ENCODE data around the gene DNASE2.
"Not testable (repeated sequence)": the region's sequence is repeated elsewhere in the genome, so short reads cannot be mapped to it uniquely, and the experiment has no call there.

The DNASE2 gene

DNA sequence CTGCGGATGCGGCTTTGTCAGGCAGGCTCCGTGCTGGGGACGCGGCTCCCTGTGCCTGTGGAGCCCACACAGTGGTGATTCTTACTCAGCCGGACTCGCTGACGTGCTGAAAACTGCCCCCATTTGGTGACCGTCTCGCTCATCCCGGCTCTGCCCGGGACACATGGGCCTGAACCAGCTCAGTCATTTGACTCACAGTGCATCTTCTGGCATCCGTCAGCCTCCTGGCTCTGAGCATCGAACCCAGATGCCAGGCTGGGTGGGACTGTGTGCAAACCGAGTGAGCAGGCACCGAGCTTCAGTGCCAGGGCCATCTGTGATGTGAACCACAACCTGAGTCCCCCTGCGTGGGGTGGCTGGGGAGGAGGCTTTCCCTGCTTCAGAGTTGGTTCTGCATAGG, 15.2 kb upstream of the DNASE2 start:
- no peak for ATAC-seq (replicated peaks; ENCODE audit: extremely low read depth, poor library complexity, severe bottlenecking)
- H3K27ac Mint-ChIP-seq (ENCODE audit: low read depth), result no peak overlapping the region
- no peak for DNase-seq (ENCODE audit: low spot score in 2 of 2)
- H3K27me3 Mint-ChIP-seq, result no peaks in the 10 kb centered on the region
- H3K4me3 Mint-ChIP-seq, result no peak overlapping the region
- peaks cover 22% of the 10 kb centered on the region for H3K4me1 Mint-ChIP-seq
- peaks cover 19% of the 10 kb centered on the region for H3K36me3 Mint-ChIP-seq (ENCODE audit: insufficient read depth)
- H3K9me3 Mint-ChIP-seq, result no peaks in the 10 kb centered on the region

- Mint-ChIP-seq H3K27ac (ENCODE audit: low read depth) (no peak overlapping the region), H3K36me3 (ENCODE audit: insufficient read depth) (peaks cover 22% of the 10 kb centered on the region), H3K27me3 (no peaks in the 10 kb centered on the region)
These were observed 12.3 kb upstream of the DNASE2 start for GRCh38 chr19:12893582-12893981.

DNA sequence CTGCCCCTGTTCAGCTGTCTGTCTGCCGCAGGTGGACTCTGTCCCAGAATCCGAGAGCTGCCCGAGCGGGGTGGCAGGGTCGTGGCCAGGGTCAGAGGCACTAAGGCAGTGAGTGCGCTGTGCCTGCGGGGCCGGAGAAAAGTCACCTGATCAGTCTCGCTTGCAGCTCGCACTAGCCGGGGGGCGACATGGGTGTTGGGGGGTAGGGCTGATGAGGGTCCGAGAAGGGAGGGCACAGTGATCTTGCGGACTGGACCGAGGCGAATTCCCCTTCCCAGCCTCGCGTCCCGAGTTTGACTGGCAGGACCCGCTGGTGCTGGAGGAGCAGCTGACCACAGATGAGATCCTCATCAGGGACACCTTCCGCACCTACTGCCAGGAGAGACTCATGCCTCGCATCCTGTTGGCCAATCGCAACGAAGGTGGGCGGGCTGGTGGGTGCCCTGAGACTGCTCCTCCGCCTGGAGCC, 10.3 kb upstream of the DNASE2 start:
- Mint-ChIP-seq H3K27me3 (no peaks in the 10 kb centered on the region), H3K4me3 (peak overlapping the region; percentile 99), H3K4me1 (peaks cover 36% of the 10 kb centered on the region), H3K27ac (ENCODE audit: low read depth) (peak overlapping the region; percentile 95), H3K9me3 (no peaks in the 10 kb centered on the region), H3K36me3 (ENCODE audit: insufficient read depth) (peaks cover 16% of the 10 kb centered on the region)
- DNase-seq (ENCODE audit: low spot score in 2 of 2) (no peak), ATAC-seq (replicated peaks; ENCODE audit: extremely low read depth, poor library complexity, severe bottlenecking) (no peak)

More at GRCh38 chr19:12893582-12893981, 12.3 kb upstream of the DNASE2 start:
- peak overlapping the region; percentile 35 for H3K4me3 Mint-ChIP-seq
- no peak for DNase-seq (ENCODE audit: low spot score in 2 of 2)
- ATAC-seq (replicated peaks; ENCODE audit: extremely low read depth, poor library complexity, severe bottlenecking), result no peak
- H3K4me1 Mint-ChIP-seq, result peaks cover 35% of the 10 kb centered on the region
- no peaks in the 10 kb centered on the region for H3K9me3 Mint-ChIP-seq

DNA sequence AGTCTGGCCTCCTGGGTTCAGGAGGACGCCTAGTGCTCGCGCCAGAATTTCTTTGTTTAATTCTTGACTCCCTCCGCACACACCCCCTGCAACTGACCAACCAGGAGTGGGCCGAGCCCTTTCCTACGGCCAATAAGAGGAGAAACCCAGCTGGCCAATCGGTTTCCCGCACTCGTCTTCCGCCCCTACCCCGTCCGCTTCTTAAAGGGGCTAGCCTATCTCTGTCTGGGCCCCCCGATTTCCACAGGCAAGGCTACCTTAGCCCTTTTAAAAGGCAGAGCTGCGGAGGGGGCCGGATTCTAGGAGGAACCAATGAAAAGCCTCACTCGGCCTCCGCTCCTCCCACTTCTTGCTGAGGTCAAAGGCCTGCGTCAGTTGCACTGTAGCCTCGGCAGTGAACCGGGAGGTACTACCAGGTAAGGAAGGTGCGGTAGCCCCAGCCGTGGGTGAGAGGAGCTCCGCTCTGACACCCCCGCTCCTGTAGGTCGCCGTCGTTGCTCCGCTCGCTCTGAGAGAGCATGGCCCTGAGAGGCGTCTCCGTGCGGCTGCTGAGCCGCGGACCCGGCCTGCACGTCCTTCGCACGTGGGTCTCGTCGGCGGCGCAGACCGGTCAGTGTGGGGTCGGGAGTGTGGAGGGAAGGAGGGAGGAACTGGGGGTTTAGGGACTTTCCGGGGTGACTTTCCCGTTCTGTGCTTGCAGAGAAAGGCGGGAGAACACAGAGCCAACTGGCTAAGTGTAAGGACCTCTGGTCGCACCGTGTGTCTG, 9.7 kb upstream of the DNASE2 start, which contains the start of gene GCDH:
Gene GCDH, plus strand, starts transcription at position 374 of the 766 bp plus-strand sequence. Its CDS starts 145 bp downstream, at position 519.
- Mint-ChIP-seq H3K4me3 (peak within 1 kb of the TSS; percentile 99), H3K27me3 (no peaks in the 10 kb centered on the region)

GRCh38 chr19:12890299-12890786, 9.1 kb upstream of the DNASE2 start:
- not testable (repeated sequence) for DNase-seq (ENCODE audit: low spot score in 2 of 2); H3K9me3 Mint-ChIP-seq; ATAC-seq (replicated peaks; ENCODE audit: extremely low read depth, poor library complexity, severe bottlenecking); H3K27me3 Mint-ChIP-seq
- Mint-ChIP-seq H3K4me1 (peaks cover 40% of the 10 kb centered on the region), H3K36me3 (ENCODE audit: insufficient read depth) (peaks cover 15% of the 10 kb centered on the region), H3K4me3 (peak overlapping the region; percentile 99), H3K27ac (ENCODE audit: low read depth) (peak overlapping the region; percentile 95)

More for the DNA sequence above, 9.7 kb upstream of the DNASE2 start, which contains the start of gene GCDH:
- DNase-seq (ENCODE audit: low spot score in 2 of 2) (peak; percentile 87 to 96), ATAC-seq (replicated peaks; ENCODE audit: extremely low read depth, poor library complexity, severe bottlenecking) (peak; percentile 95)
- peak within 1 kb of the TSS; percentile 95 for H3K27ac Mint-ChIP-seq (ENCODE audit: low read depth)
- peaks cover 39% of the 10 kb centered on the region for H3K4me1 Mint-ChIP-seq
- no peaks in the 10 kb centered on the region for H3K9me3 Mint-ChIP-seq
- H3K36me3 Mint-ChIP-seq (ENCODE audit: insufficient read depth), result peaks cover 15% of the 10 kb centered on the region

- H3K36me3 Mint-ChIP-seq (ENCODE audit: insufficient read depth), result peaks cover 17% of the 10 kb centered on the region
- H3K27ac Mint-ChIP-seq (ENCODE audit: low read depth), result no peak overlapping the region
- no peaks in the 10 kb centered on the region for H3K27me3 Mint-ChIP-seq
- H3K4me3 Mint-ChIP-seq, result no peak overlapping the region
- no peak for ATAC-seq (replicated peaks; ENCODE audit: extremely low read depth, poor library complexity, severe bottlenecking)
- peaks cover 34% of the 10 kb centered on the region for H3K4me1 Mint-ChIP-seq
- DNase-seq (ENCODE audit: low spot score in 2 of 2), result no peak
- no peaks in the 10 kb centered on the region for H3K9me3 Mint-ChIP-seq
These were observed 6.9 kb upstream of the DNASE2 start for GRCh38 chr19:12888006-12888603.

GRCh38 chr19:12886969-12887747, 5.9 kb upstream of the DNASE2 start, which contains the start of gene KLF1:
TSS of gene KLF1 (minus strand) at chr19:12887201. CDS start at chr19:12887140, 61 bp downstream.
- peaks cover 32% of the 10 kb centered on the region for H3K4me1 Mint-ChIP-seq
- peaks cover 18% of the 10 kb centered on the region for H3K36me3 Mint-ChIP-seq (ENCODE audit: insufficient read depth)
- no peak within 1 kb of the TSS for H3K27ac Mint-ChIP-seq (ENCODE audit: low read depth)
- ATAC-seq (replicated peaks; ENCODE audit: extremely low read depth, poor library complexity, severe bottlenecking) (no peak), DNase-seq (ENCODE audit: low spot score in 2 of 2) (no peak)
- no peaks in the 10 kb centered on the region for H3K27me3 Mint-ChIP-seq
- H3K4me3 Mint-ChIP-seq, result peak within 1 kb of the TSS; percentile 71
- no peaks in the 10 kb centered on the region for H3K9me3 Mint-ChIP-seq

DNA sequence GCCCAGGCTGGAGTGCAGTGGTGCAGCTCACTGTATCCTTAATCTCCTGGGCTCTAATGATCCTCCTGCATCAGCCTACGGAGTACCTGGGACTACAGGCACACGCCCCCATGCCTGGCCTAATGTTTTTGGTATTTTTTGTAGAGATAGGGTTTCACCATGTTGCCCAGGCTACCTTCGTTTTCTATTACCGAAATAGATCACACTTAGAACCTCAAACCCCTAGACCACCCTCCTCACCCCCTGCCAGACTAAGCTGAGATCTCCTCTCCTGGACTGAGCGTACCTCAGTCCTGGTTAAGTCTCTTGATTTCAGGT, 5.4 kb upstream of the DNASE2 start:
- DNase-seq (ENCODE audit: low spot score in 2 of 2) (no peak), ATAC-seq (replicated peaks; ENCODE audit: extremely low read depth, poor library complexity, severe bottlenecking) (no peak)
- Mint-ChIP-seq H3K27me3 (no peaks in the 10 kb centered on the region), H3K4me1 (peaks cover 26% of the 10 kb centered on the region), H3K36me3 (ENCODE audit: insufficient read depth) (peaks cover 20% of the 10 kb centered on the region), H3K27ac (ENCODE audit: low read depth) (no peak overlapping the region), H3K9me3 (no peaks in the 10 kb centered on the region), H3K4me3 (peak overlapping the region; percentile 71)

- Mint-ChIP-seq H3K9me3 (no peaks in the 10 kb centered on the region), H3K4me3 (peak overlapping the region; percentile 82), H3K27me3 (no peaks in the 10 kb centered on the region), H3K27ac (ENCODE audit: low read depth) (no peak overlapping the region), H3K4me1 (peaks cover 26% of the 10 kb centered on the region), H3K36me3 (ENCODE audit: insufficient read depth) (peaks cover 18% of the 10 kb centered on the region)
- peak; percentile 4 for ATAC-seq (replicated peaks; ENCODE audit: extremely low read depth, poor library complexity, severe bottlenecking)
- no peak for DNase-seq (ENCODE audit: low spot score in 2 of 2)
These were observed 4.8 kb upstream of the DNASE2 start for GRCh38 chr19:12885749-12886650.

DNA sequence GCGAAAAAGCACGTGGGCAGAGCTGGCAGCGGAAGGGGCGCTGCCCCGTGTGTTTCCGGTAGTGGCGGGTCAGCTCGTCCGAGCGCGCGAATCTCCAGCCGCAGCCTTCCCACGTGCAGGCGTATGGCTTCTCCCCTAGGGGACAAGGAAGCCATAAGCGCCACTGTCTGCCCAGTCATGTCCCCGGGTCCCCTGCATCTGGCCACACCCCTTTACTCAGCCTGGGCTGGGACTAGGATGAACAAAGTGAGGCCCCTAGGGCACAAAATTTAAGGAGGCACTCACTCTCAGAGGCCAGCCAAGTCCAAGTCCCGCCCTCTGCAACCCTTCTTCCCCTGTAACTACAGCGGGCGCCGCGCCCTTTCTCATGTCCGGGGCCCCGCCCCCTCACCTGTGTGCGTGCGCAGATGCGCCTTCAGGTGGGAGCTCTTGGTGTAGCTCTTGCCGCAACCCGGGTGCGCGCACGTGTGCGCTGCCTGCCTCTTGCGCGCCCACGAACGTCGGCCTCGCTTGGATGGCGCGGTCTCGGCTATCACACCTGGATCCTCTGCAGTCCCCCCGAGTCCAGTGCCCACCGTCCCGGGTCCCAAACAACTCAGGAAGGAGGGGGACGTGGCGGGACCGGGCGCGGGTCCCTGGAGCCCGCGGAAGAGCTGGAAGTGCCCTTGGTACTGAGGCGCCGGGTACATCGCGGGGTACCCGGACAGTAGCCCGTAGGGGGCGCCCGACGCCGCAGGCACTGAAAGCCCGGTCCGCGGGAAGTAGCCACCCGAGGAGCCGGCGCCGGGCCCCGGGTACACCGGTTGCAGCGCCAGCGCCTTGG, 3.9 kb upstream of the DNASE2 start:
- H3K36me3 Mint-ChIP-seq (ENCODE audit: insufficient read depth), result peaks cover 13% of the 10 kb centered on the region
- H3K4me1 Mint-ChIP-seq, result peaks cover 26% of the 10 kb centered on the region
- ATAC-seq (replicated peaks; ENCODE audit: extremely low read depth, poor library complexity, severe bottlenecking), result peak; percentile 61
- peak overlapping the region; percentile 82 for H3K4me3 Mint-ChIP-seq
- no peaks in the 10 kb centered on the region for H3K9me3 Mint-ChIP-seq
- H3K27me3 Mint-ChIP-seq, result no peaks in the 10 kb centered on the region
- H3K27ac Mint-ChIP-seq (ENCODE audit: low read depth), result no peak overlapping the region
- peak; percentile 66 to 78 for DNase-seq (ENCODE audit: low spot score in 2 of 2)

DNA sequence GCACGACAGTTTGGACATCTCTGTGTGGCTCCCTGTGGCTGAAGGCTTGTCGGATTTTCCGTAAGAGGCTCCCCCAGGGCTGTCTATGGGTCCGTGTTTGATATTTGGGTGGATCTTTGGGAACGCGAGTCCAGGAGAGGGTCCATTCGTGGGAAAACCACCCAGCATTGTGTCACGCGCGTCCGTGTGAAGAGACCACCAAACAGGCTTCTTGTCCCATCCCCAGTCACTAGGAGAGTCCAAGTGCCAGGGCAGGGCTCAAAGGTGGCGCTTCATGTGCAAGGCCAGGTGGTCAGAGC, 3.3 kb upstream of the DNASE2 start:
- H3K9me3 Mint-ChIP-seq, result no peaks in the 10 kb centered on the region
- H3K36me3 Mint-ChIP-seq (ENCODE audit: insufficient read depth), result peaks cover 13% of the 10 kb centered on the region
- no peak overlapping the region for H3K27ac Mint-ChIP-seq (ENCODE audit: low read depth)
- peaks cover 32% of the 10 kb centered on the region for H3K4me1 Mint-ChIP-seq
- peak overlapping the region; percentile 82 for H3K4me3 Mint-ChIP-seq
- no peak for DNase-seq (ENCODE audit: low spot score in 2 of 2)
- ATAC-seq (replicated peaks; ENCODE audit: extremely low read depth, poor library complexity, severe bottlenecking), result no peak
- no peaks in the 10 kb centered on the region for H3K27me3 Mint-ChIP-seq

Data from central memory CD8-positive, alpha-beta T cell (primary cell).